A172 (cell line): ENCODE data around the gene TTBK2. TPM values are rescaled to one million over a fixed set of nuclear protein-coding genes. Genes with fewer than 3 reads are reported as not detected.
"Not testable (repeated sequence)": the region's sequence is repeated elsewhere in the genome, so short reads cannot be mapped to it uniquely, and the experiment has no call there.

Experiments used
- DNase-seq: peaks from one replicate; pipeline ENCODE4 v3.0.0-alpha.2; 2015; ENCODE audit warnings: low spot score
- total RNA-seq: library from RNA; depleted of rRNA; stranded (reverse); fragments of >200 nt; shearing (Covaris generic); gene quantifications from 2 replicates; pipeline ENCODE4 v1.2.3, GENCODE V29; 2014; rRNA removed

TTBK2 gene
- total RNA-seq, result 7.9 and 17.0 TPM in 2 replicates

- peak; percentile 97 for DNase-seq
Observed at GRCh38 chr15:42920519-42921341, at the start of gene TTBK2. Gene TTBK2, minus strand, starts transcription at chr15:42920778. Its CDS starts 42,161 bp downstream, at chr15:42878617.

- DNase-seq, result no peak
Observed at GRCh38 chr15:42964476-42964875, 43.9 kb upstream of the TTBK2 start.

GRCh38 chr15:42955518-42955917, 34.9 kb upstream of the TTBK2 start:
- DNase-seq, result no peak

GRCh38 chr15:42954291-42954690, 33.7 kb upstream of the TTBK2 start:
- no peak for DNase-seq

- not testable (repeated sequence) for DNase-seq
Observed at GRCh38 chr15:42948898-42949297, 28.3 kb upstream of the TTBK2 start.

GRCh38 chr15:42940527-42940926, 19.9 kb upstream of the TTBK2 start:
- no peak for DNase-seq

GRCh38 chr15:42939841-42940240, 19.3 kb upstream of the TTBK2 start:
- no peak for DNase-seq

GRCh38 chr15:42937143-42937542, 16.6 kb upstream of the TTBK2 start:
- no peak for DNase-seq

- peak; percentile 41 for DNase-seq
Observed at GRCh38 chr15:42933886-42934667, 13.5 kb upstream of the TTBK2 start.

- no peak for DNase-seq
Observed at GRCh38 chr15:42932833-42933515, 12.4 kb upstream of the TTBK2 start.

GRCh38 chr15:42931702-42932486, 11.3 kb upstream of the TTBK2 start:
- DNase-seq, result no peak

- no peak for DNase-seq
Observed at GRCh38 chr15:42929306-42929848, 8.8 kb upstream of the TTBK2 start.

- DNase-seq, result peak; percentile 22
Observed at GRCh38 chr15:42921342-42921731, 759 bp upstream of the TTBK2 start.

- DNase-seq, result peak; percentile 29
Observed at GRCh38 chr15:42919799-42920518, 619 bp downstream of the TTBK2 start.

- DNase-seq, result no peak
Observed at GRCh38 chr15:42919308-42919707, 1.3 kb downstream of the TTBK2 start.

- DNase-seq, result no peak
Observed at GRCh38 chr15:42918047-42918446, 2.5 kb downstream of the TTBK2 start.

GRCh38 chr15:42915654-42916315, 4.8 kb downstream of the TTBK2 start:
- DNase-seq, result no peak

GRCh38 chr15:42914728-42915497, 5.7 kb downstream of the TTBK2 start:
- peak; percentile 22 for DNase-seq

- DNase-seq, result no peak
Observed at GRCh38 chr15:42911058-42911592, 9.5 kb downstream of the TTBK2 start.
